ENCODE measurements around the gene GPR4. TPM values are rescaled to one million over a fixed set of nuclear protein-coding genes. Genes with fewer than 3 reads are reported as not detected.

GPR4 gene
- total RNA-seq, 6 experiments from 2014 or later: 3.7 to 16.8 (median 13.3) TPM

DNA sequence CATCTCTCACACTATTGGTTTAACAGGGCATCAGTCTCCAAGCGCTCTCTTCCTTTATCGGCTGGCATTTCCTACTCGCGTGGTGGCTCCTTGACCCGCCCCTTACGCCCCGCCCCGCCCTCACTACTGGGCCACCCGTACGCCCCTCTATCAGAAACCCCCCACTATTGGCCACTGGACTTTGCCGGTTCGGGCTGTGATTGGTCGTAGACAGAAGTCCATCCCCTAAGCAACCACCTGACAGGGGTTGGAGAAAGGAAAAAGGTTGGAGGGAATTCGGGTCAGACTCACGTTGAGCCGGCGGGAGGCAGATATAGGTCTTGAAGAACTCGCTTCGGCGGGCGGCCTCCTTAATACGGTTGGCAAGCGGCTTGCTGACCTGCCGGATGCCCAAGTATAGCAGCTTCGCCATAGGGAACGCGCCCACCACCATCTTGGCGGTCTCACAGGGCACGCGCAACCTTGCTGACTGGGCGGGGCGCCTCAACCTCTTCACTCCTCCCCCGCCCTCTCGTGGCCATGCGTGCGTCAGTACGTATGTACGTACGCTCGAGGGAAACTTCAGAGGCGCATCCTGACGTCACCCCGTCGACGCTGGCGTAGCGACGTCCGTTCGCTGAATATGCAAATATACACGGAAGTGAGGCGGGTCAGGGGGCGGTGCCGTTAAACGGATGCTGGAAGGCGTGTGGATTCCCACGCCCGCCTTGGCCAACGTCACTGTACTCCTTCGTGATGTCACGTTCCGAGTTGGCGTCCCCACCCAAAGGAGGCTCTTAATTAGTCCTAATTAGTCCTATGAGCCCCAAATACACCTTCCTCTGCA lies 17.5 kb downstream of the GPR4 start, which contains the start of gene OPA3:
TSS of gene OPA3 (minus strand) at position 471 of the 826 bp plus-strand sequence. CDS start at position 433, 38 bp downstream.
- peak; percentile 40; the same call in 1 of the 2 replicates for TF ChIP-seq CTCF (IDR thresholded peaks at IDR 0.05)
- H3K36me3 Mint-ChIP-seq (ENCODE audit: low read depth): peaks cover 17% of the 10 kb centered on the region; the same call in 1 of the 2 replicates
- no peaks in the 10 kb centered on the region; the same call in 1 of the 2 replicates for H3K27me3 Mint-ChIP-seq (ENCODE audit: insufficient read depth)
- H3K4me3 Mint-ChIP-seq: peak within 1 kb of the TSS; percentile 98
- no peaks in the 10 kb centered on the region for H3K9me3 Mint-ChIP-seq
- DNase-seq: peak; percentile 99
- H3K4me1 Mint-ChIP-seq (ENCODE audit: low read depth): peaks cover 23% of the 10 kb centered on the region
- peak within 1 kb of the TSS; percentile 98 for H3K27ac Mint-ChIP-seq

- no peaks in the 10 kb centered on the region; the same call in 1 of the 2 replicates for H3K27me3 Mint-ChIP-seq (ENCODE audit: insufficient read depth)
- H3K36me3 Mint-ChIP-seq (ENCODE audit: low read depth): peaks cover 20% of the 10 kb centered on the region; the same call in 1 of the 2 replicates
- no peak overlapping the region for H3K4me3 Mint-ChIP-seq
- peaks cover 52% of the 10 kb centered on the region for H3K4me1 Mint-ChIP-seq (ENCODE audit: low read depth)
- no peak for TF ChIP-seq CTCF (IDR thresholded peaks at IDR 0.05)
- H3K27ac Mint-ChIP-seq: peak overlapping the region; percentile 42
- no peak for DNase-seq
- no peaks in the 10 kb centered on the region for H3K9me3 Mint-ChIP-seq
These were observed 20.4 kb downstream of the GPR4 start for GRCh38 chr19:45581576-45581975.

GRCh38 chr19:45578861-45579260 lies 23.2 kb downstream of the GPR4 start:
- no peak for TF ChIP-seq CTCF (IDR thresholded peaks at IDR 0.05)
- H3K27me3 Mint-ChIP-seq (ENCODE audit: insufficient read depth): no peaks in the 10 kb centered on the region; the same call in 1 of the 2 replicates
- H3K4me1 Mint-ChIP-seq (ENCODE audit: low read depth): peaks cover 46% of the 10 kb centered on the region
- DNase-seq: no peak
- H3K36me3 Mint-ChIP-seq (ENCODE audit: low read depth): peaks cover 22% of the 10 kb centered on the region; the same call in 1 of the 2 replicates
- H3K4me3 Mint-ChIP-seq: peak overlapping the region; percentile 54
- H3K27ac Mint-ChIP-seq: peak overlapping the region; percentile 93
- H3K9me3 Mint-ChIP-seq: no peaks in the 10 kb centered on the region

- no peak for TF ChIP-seq CTCF (IDR thresholded peaks at IDR 0.05)
- Mint-ChIP-seq H3K4me1 (ENCODE audit: low read depth) (peaks cover 34% of the 10 kb centered on the region), H3K36me3 (ENCODE audit: low read depth) (peaks cover 14% of the 10 kb centered on the region; the same call in 1 of the 2 replicates), H3K27me3 (ENCODE audit: insufficient read depth) (no peaks in the 10 kb centered on the region; the same call in 1 of the 2 replicates), H3K9me3 (no peaks in the 10 kb centered on the region), H3K27ac (peak overlapping the region; percentile 93), H3K4me3 (peak overlapping the region; percentile 77)
- DNase-seq: peak; percentile 96
These were observed 24.7 kb downstream of the GPR4 start for GRCh38 chr19:45577111-45577905.

- peaks cover 33% of the 10 kb centered on the region for H3K4me1 Mint-ChIP-seq (ENCODE audit: low read depth)
- no peaks in the 10 kb centered on the region; the same call in 1 of the 2 replicates for H3K27me3 Mint-ChIP-seq (ENCODE audit: insufficient read depth)
- peak overlapping the region; percentile 93 for H3K27ac Mint-ChIP-seq
- no peak for TF ChIP-seq CTCF (IDR thresholded peaks at IDR 0.05)
- H3K36me3 Mint-ChIP-seq (ENCODE audit: low read depth): peaks cover 13% of the 10 kb centered on the region; the same call in 1 of the 2 replicates
- H3K9me3 Mint-ChIP-seq: no peaks in the 10 kb centered on the region
- no peak for DNase-seq
- peak overlapping the region; percentile 77 for H3K4me3 Mint-ChIP-seq
These were observed 25.3 kb downstream of the GPR4 start for GRCh38 chr19:45576682-45577081.

Data from HFFc6 (cell line).